Measurements from ENCODE around the gene WDPCP.
"Not testable (repeated sequence)": the region's sequence is repeated elsewhere in the genome, so short reads cannot be mapped to it uniquely, and the experiment has no call there.

Gene WDPCP

GRCh38 chr2:63347361-63347760 is 240.9 kb downstream of the WDPCP start:
- Mint-ChIP-seq H3K27ac (no peak overlapping the region), H3K27me3 (ENCODE audit: low read depth) (no peaks in the 10 kb centered on the region), H3K9me3 (peaks cover 23% of the 10 kb centered on the region), H3K4me1 (ENCODE audit: low read depth) (no peaks in the 10 kb centered on the region), H3K36me3 (ENCODE audit: low read depth) (no peaks in the 10 kb centered on the region), H3K4me3 (no peak overlapping the region)

- Mint-ChIP-seq H3K4me3 (no peak overlapping the region), H3K4me1 (ENCODE audit: low read depth) (no peaks in the 10 kb centered on the region), H3K27ac (no peak overlapping the region), H3K9me3 (peaks cover 25% of the 10 kb centered on the region), H3K27me3 (ENCODE audit: low read depth) (no peaks in the 10 kb centered on the region), H3K36me3 (ENCODE audit: low read depth) (no peaks in the 10 kb centered on the region)
These were observed 241.9 kb downstream of the WDPCP start for GRCh38 chr2:63346411-63346810.

- no peaks in the 10 kb centered on the region for H3K36me3 Mint-ChIP-seq (ENCODE audit: low read depth)
- no peaks in the 10 kb centered on the region for H3K4me1 Mint-ChIP-seq (ENCODE audit: low read depth)
- no peaks in the 10 kb centered on the region for H3K27me3 Mint-ChIP-seq (ENCODE audit: low read depth)
- peaks cover 25% of the 10 kb centered on the region for H3K9me3 Mint-ChIP-seq
- H3K27ac Mint-ChIP-seq, result no peak overlapping the region
- no peak overlapping the region for H3K4me3 Mint-ChIP-seq
These were observed 243.0 kb downstream of the WDPCP start for GRCh38 chr2:63345285-63345633.

DNA sequence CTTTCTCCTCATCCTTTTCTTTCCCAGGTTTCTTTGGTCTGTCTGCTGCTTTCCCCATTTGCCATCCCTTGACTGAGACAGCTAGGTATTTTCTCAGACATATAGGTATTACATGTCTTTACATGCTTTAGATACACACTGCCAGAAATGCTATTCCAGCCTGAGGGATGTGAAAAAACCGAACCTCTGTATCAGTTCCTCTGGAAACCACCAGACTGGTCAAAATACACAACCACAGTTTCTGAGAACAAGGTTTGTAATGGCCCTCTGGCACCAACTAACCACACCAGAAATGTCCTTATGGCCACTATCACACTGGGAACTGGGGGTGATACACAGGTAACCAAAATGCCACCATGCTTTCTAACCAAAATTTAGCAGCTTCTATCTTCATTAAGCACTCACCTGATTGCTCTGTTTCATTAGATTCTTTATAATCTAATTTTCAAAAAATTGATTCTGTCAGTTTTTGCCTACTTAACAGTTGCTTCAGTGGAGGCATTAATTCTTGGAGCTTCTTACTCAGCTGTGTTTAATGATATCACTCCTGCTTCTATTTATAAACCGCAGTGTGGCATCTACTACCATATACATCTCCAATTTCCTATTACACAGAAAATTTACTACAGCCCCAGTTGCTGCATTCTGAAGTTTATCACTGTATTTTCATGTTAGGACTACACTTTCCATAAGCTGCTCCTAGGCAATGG is 243.5 kb downstream of the WDPCP start:
- H3K9me3 Mint-ChIP-seq, result peaks cover 25% of the 10 kb centered on the region
- H3K27me3 Mint-ChIP-seq (ENCODE audit: low read depth), result no peaks in the 10 kb centered on the region
- no peaks in the 10 kb centered on the region for H3K4me1 Mint-ChIP-seq (ENCODE audit: low read depth)
- H3K27ac Mint-ChIP-seq, result no peak overlapping the region
- H3K36me3 Mint-ChIP-seq (ENCODE audit: low read depth), result no peaks in the 10 kb centered on the region
- no peak overlapping the region for H3K4me3 Mint-ChIP-seq

DNA sequence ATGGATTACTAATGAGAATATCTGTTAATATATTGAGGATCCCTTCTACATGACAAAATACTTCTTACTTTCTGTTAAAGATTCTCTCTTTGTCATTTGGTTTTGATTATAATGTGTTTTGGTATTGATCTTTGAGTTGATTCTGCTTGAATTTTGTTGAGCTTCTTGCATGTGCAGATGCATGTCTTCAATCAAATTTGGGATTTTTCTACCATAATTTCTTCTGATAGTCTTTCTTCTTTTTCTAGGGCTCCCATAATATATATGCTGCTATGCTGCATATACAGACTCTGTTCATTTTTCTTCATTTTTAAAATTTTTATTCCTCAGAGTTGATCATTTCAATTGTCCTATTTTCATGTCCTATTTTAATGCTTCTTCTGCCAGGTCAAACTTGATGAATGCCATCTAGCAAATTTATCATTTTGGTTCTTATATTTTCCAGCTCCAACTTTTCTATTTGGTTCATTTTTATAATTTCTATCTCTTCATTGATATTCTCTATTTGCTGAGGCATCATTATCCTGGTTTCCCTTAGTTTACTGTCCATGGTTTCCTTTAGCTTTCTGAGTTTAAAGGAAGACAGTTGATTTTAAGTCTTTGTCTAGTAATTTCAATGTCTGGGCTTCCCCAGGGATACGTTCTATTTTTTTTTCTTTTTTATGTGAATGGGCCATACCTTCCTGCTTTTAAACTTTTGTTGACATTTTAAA is 244.7 kb downstream of the WDPCP start:
- no peaks in the 10 kb centered on the region for H3K36me3 Mint-ChIP-seq (ENCODE audit: low read depth)
- H3K4me1 Mint-ChIP-seq (ENCODE audit: low read depth), result no peaks in the 10 kb centered on the region
- no peak overlapping the region for H3K4me3 Mint-ChIP-seq
- H3K27ac Mint-ChIP-seq, result no peak overlapping the region
- H3K9me3 Mint-ChIP-seq, result peaks cover 25% of the 10 kb centered on the region
- no peaks in the 10 kb centered on the region for H3K27me3 Mint-ChIP-seq (ENCODE audit: low read depth)

DNA sequence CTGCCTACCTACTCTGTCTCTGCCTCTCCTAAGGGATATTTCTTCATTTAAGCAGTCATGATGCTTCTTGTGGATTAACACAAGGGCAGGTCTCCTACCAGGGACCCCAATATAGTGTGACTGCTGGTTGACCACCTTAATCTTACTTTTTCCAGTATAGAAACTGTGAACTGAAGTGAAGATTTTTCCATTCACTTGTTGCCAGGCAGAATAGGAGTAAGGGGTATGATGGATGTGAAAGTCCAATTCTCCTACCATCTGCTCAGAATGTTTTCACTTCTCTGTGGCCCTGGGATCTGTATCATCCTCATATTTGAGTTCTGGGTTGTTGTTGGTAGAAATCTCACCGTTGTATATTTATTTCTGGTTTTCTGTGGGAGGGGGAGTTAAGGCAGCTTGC is 247.8 kb downstream of the WDPCP start:
- Mint-ChIP-seq H3K27ac (no peak overlapping the region), H3K4me1 (ENCODE audit: low read depth) (no peaks in the 10 kb centered on the region), H3K27me3 (ENCODE audit: low read depth) (no peaks in the 10 kb centered on the region), H3K9me3 (peaks cover 29% of the 10 kb centered on the region), H3K4me3 (no peak overlapping the region), H3K36me3 (ENCODE audit: low read depth) (no peaks in the 10 kb centered on the region)

- Mint-ChIP-seq H3K36me3 (ENCODE audit: low read depth) (no peaks in the 10 kb centered on the region), H3K27me3 (ENCODE audit: low read depth) (no peaks in the 10 kb centered on the region), H3K27ac (no peak overlapping the region), H3K9me3 (peaks cover 5% of the 10 kb centered on the region), H3K4me3 (no peak overlapping the region), H3K4me1 (ENCODE audit: low read depth) (no peaks in the 10 kb centered on the region)
These were observed 253.4 kb downstream of the WDPCP start for GRCh38 chr2:63334910-63335309.

DNA sequence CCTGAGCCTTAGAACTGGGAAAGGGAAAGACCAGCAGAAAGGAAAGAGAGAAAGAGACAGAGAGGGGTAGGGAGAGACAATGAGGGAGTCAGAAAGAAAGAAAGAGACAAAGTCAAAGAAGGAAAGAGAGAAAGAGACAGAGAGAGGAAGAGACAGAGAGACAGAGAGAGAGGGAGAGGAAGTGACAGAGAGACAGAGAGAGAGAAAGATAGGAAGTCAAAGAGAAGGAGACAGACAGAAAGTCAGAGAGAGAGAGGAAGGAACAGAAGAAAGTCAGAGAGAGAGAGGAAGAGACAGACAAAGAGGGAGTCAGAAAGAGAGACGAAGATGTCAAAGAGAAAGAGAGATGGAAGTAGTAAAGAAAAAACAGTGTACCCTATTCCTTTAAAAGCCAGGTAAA is 261.8 kb downstream of the WDPCP start:
- Mint-ChIP-seq H3K4me3 (no peak overlapping the region), H3K9me3 (peaks cover 17% of the 10 kb centered on the region), H3K27ac (no peak overlapping the region), H3K4me1 (ENCODE audit: low read depth) (no peaks in the 10 kb centered on the region), H3K27me3 (ENCODE audit: low read depth) (no peaks in the 10 kb centered on the region), H3K36me3 (ENCODE audit: low read depth) (no peaks in the 10 kb centered on the region)

DNA sequence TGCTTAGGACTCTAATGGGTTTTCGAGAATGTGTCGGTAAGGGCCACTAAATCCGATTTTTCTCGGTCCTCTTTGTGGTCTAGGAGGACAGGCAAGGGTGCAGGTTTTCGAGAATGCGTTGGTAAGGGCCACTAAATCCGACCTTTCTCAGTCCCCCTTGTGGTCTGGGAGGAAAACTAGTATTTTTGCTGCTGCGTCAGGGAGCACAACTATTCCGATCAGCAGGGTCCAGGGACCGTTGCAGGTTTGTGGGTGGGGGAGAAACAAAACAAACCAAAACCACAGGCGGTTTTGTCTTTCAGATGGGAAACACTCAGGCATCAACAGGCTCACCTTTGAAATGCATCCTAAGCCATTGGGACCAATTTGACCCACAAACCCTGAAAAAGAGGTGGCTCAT is 264.6 kb downstream of the WDPCP start:
- not testable (repeated sequence) for H3K36me3 Mint-ChIP-seq (ENCODE audit: low read depth); H3K27ac Mint-ChIP-seq; H3K4me1 Mint-ChIP-seq (ENCODE audit: low read depth); H3K27me3 Mint-ChIP-seq (ENCODE audit: low read depth); H3K4me3 Mint-ChIP-seq
- H3K9me3 Mint-ChIP-seq, result peaks cover 17% of the 10 kb centered on the region

DNA sequence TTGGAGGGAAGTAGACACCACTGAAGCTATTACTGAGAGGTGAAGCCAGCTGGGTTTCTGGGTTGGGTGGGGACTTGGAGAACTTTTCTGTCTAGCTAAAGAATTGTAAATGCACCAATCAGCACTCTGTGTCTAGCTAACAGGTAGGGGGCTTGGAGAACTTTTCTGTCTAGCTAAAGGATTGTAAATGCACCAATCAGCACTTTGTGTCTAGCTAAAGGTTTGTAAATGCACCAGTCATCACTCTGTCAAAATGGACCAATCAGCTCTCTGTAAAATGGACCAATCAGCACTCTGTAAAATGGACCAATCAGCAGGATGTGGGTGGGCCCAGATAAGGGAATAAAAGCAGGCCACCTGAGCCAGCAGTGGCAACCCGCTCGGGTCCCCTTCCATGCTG is 266.3 kb downstream of the WDPCP start:
- not testable (repeated sequence) for H3K4me3 Mint-ChIP-seq; H3K36me3 Mint-ChIP-seq (ENCODE audit: low read depth); H3K4me1 Mint-ChIP-seq (ENCODE audit: low read depth); H3K27ac Mint-ChIP-seq; H3K27me3 Mint-ChIP-seq (ENCODE audit: low read depth)
- peaks cover 17% of the 10 kb centered on the region for H3K9me3 Mint-ChIP-seq

- Mint-ChIP-seq H3K4me3 (no peak overlapping the region), H3K4me1 (ENCODE audit: low read depth) (no peaks in the 10 kb centered on the region), H3K27ac (no peak overlapping the region), H3K9me3 (peaks cover 17% of the 10 kb centered on the region), H3K27me3 (ENCODE audit: low read depth) (no peaks in the 10 kb centered on the region), H3K36me3 (ENCODE audit: low read depth) (no peaks in the 10 kb centered on the region)
These were observed 267.6 kb downstream of the WDPCP start for GRCh38 chr2:63320669-63321068.

DNA sequence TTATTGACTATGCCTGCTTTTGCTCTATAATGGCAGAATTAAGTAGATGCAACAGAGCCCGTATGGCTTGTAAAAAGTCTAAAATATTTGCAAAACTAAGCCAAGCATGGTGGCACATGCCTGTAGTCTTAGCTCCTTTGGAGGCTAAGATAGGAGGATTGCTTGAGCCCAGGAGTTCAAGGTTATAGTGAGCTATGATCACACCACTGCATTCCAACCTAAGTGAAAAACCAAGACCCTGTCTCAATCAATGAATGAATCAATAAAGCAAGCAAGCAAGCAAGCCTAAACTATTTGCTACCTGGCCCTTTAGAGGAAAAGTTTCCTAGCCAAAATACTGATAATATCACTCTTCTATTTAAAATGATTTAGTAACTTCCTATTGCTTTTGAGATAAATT is 277.7 kb downstream of the WDPCP start:
- Mint-ChIP-seq H3K4me1 (ENCODE audit: low read depth) (no peaks in the 10 kb centered on the region), H3K4me3 (no peak overlapping the region), H3K27me3 (ENCODE audit: low read depth) (no peaks in the 10 kb centered on the region), H3K27ac (no peak overlapping the region), H3K9me3 (peaks cover 42% of the 10 kb centered on the region), H3K36me3 (ENCODE audit: low read depth) (no peaks in the 10 kb centered on the region)

GRCh38 chr2:63301481-63301880 is 286.8 kb downstream of the WDPCP start:
- no peaks in the 10 kb centered on the region for H3K4me1 Mint-ChIP-seq (ENCODE audit: low read depth)
- H3K27me3 Mint-ChIP-seq (ENCODE audit: low read depth), result no peaks in the 10 kb centered on the region
- H3K4me3 Mint-ChIP-seq, result no peak overlapping the region
- no peaks in the 10 kb centered on the region for H3K36me3 Mint-ChIP-seq (ENCODE audit: low read depth)
- peaks cover 62% of the 10 kb centered on the region for H3K9me3 Mint-ChIP-seq
- no peak overlapping the region for H3K27ac Mint-ChIP-seq

DNA sequence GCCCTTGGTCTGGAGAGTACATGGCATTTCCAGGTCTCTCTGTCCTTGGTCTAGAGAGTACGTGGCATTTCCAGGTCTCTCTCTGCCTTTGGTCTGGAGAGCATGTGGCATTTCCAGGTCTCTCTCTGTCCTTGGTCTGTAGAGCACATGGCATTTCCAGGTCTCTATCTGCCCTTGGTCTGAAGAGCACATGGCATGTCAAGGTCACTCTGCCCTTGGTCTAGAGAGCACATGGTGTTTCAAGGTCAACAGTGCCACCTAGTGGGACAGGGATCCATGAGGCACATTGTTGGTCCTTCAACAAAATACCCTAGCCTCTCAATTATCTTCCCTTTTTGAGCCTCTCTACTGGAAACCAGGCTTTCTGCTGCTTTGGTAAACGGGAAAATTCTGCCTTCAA is 287.4 kb downstream of the WDPCP start:
- H3K4me1 Mint-ChIP-seq (ENCODE audit: low read depth), result no peaks in the 10 kb centered on the region
- no peaks in the 10 kb centered on the region for H3K27me3 Mint-ChIP-seq (ENCODE audit: low read depth)
- no peak overlapping the region for H3K4me3 Mint-ChIP-seq
- no peak overlapping the region for H3K27ac Mint-ChIP-seq
- peaks cover 58% of the 10 kb centered on the region for H3K9me3 Mint-ChIP-seq
- no peaks in the 10 kb centered on the region for H3K36me3 Mint-ChIP-seq (ENCODE audit: low read depth)

GRCh38 chr2:63287956-63288355 is 300.3 kb downstream of the WDPCP start:
- no peak overlapping the region for H3K27ac Mint-ChIP-seq
- H3K4me1 Mint-ChIP-seq (ENCODE audit: low read depth), result no peaks in the 10 kb centered on the region
- no peak overlapping the region for H3K4me3 Mint-ChIP-seq
- peaks cover 36% of the 10 kb centered on the region for H3K9me3 Mint-ChIP-seq
- H3K36me3 Mint-ChIP-seq (ENCODE audit: low read depth), result no peaks in the 10 kb centered on the region
- no peaks in the 10 kb centered on the region for H3K27me3 Mint-ChIP-seq (ENCODE audit: low read depth)

All from T-helper 1 cell treated with Interleukin-12 subunit alpha and Interleukin-12 subunit beta and Interleukin-4 antibody, amounts not matched to agents 30 μg/mL and 1 μg/mL, for 36 hours (primary cell).